Epithelial cell of proximal tubule (primary cell): ENCODE data around the gene NDRG2. TPM values are rescaled to one million over a fixed set of nuclear protein-coding genes. Genes with fewer than 3 reads are reported as not detected.

ENCODE experiments used
- DNase-seq: peaks from one replicate; pipeline ENCODE4 v3.0.0-alpha.2; 2011; ENCODE audit warnings: low read depth
- H3K4me3 ChIP-seq: 2 replicates; pipeline ENCODE4 v1.5.1; 2011; ENCODE audit warnings: low read depth, mild to moderate bottlenecking, low read length
- total RNA-seq: library from RNA; depleted of rRNA; stranded (reverse); fragments of >200 nt; gene quantifications from 2 replicates; pipeline ENCODE4 v1.2.3, GENCODE V29; 2015
- TF ChIP-seq, protein P1 (sequence below): conservative IDR thresholded peaks from 2 replicates; pipeline ENCODE4 v1.5.1; 2012; ENCODE audit warnings: low read depth, mild to moderate bottlenecking, low read length

Gene NDRG2
- total RNA-seq, 1 donor from 2014 or later = 16.0 TPM

DNA sequence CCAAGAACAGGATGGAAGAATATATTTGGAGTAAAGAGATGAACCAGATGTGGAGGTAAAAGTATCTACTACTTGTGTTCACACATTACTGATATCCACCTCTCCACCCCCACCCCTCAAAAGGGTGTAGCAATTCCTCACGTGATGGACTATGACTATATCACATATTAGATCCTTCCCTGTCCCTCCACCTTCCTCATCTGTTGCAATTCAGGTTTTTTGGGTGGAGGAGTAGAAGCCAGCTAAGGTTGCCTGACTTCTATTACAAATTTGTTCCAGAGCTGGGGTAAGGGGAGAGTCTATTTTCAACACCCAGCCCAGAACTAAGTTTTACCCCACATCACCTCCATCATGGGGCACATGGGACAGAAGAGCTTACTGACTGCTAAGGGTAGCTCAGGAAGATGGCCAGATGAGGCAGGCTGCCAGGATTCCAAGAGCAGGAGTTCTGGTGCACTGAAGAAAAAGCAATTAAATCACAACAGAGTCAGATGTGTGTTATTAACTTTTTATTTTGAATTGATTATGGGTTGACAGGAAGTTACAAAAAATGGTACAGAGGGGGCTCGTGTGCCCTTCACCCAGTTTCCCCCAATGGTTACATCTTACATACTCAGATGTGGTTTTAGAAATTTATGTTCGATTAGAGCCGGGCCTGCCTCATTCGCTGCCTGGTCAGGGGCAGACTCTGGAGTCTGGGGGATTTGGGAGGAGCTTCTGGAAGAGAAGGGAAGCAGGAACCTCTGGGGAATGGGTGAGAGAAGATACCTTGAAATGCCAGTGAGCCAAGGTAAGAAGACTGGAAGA, 7.7 kb upstream of the NDRG2 start:
- TF ChIP-seq, protein P1, sequence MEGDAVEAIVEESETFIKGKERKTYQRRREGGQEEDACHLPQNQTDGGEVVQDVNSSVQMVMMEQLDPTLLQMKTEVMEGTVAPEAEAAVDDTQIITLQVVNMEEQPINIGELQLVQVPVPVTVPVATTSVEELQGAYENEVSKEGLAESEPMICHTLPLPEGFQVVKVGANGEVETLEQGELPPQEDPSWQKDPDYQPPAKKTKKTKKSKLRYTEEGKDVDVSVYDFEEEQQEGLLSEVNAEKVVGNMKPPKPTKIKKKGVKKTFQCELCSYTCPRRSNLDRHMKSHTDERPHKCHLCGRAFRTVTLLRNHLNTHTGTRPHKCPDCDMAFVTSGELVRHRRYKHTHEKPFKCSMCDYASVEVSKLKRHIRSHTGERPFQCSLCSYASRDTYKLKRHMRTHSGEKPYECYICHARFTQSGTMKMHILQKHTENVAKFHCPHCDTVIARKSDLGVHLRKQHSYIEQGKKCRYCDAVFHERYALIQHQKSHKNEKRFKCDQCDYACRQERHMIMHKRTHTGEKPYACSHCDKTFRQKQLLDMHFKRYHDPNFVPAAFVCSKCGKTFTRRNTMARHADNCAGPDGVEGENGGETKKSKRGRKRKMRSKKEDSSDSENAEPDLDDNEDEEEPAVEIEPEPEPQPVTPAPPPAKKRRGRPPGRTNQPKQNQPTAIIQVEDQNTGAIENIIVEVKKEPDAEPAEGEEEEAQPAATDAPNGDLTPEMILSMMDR = no peak
- no peak overlapping the region for H3K4me3 ChIP-seq
- DNase-seq = no peak

DNA sequence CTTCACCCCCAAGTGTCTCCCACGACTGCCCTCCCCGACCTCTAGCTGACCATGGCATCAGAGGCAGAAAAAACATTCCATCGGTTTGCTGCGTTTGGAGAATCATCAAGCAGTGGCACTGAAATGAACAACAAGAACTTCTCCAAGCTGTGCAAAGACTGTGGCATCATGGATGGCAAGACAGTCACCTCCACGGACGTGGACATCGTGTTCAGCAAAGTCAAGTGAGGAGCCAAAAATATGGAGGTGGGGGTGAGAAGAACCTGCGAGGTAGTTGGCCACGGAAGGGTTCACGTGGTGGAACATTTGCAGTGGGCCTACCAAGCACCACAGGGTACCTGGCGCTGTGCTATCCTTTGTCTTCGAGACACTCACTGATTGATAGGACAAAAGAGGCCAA, 5.7 kb upstream of the NDRG2 start:
- no peak overlapping the region for H3K4me3 ChIP-seq
- no peak for DNase-seq
- TF ChIP-seq, protein P1 = no peak

DNA sequence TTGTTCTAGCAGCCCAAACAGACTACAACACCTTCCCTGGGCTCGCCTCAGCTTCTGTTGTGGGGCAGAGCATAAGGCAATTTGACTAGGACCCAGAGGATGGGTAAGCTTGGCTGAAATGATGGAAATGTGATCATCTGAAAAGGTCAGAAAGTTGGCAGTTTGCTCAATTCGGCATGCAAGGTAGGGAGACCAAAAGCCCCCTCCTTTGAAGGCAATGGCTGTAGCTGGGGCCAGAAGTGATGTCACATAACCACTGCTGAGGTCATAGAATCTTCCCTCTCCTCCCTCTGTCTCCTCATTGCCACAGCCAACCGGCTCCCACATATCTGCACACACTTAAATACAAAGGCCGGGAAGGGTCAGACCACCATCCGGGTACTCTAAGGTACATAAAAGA, 5.1 kb upstream of the NDRG2 start, which contains the start of gene TPPP2:
TPPP2 (plus strand) TSS at position 301 of the 400 bp plus-strand sequence. CDS start 365 bp downstream, outside the sequence.
- no peak within 1 kb of the TSS for H3K4me3 ChIP-seq

DNA sequence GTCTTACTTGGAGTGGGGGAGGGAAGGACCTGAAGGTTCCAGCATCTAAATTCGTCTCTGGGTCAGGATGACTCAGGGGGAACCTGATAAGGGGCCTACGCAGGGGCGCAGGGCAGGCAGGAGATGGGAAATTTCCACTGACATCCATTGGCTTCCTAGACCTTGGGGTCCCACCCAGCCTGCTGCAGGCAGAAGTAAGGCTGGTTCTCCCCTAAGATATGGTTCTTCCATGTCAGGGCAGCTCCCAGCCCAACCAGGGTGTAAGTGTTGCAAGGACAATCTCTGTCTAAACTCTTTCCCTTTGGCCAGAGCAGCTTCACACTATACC, 2.1 kb upstream of the NDRG2 start:
- H3K4me3 ChIP-seq = no peak overlapping the region
- TF ChIP-seq, protein P1 = no peak
- DNase-seq = no peak

More for the DNA sequence above, 5.1 kb upstream of the NDRG2 start, which contains the start of gene TPPP2:
- DNase-seq = no peak
- TF ChIP-seq, protein P1 = no peak

DNA sequence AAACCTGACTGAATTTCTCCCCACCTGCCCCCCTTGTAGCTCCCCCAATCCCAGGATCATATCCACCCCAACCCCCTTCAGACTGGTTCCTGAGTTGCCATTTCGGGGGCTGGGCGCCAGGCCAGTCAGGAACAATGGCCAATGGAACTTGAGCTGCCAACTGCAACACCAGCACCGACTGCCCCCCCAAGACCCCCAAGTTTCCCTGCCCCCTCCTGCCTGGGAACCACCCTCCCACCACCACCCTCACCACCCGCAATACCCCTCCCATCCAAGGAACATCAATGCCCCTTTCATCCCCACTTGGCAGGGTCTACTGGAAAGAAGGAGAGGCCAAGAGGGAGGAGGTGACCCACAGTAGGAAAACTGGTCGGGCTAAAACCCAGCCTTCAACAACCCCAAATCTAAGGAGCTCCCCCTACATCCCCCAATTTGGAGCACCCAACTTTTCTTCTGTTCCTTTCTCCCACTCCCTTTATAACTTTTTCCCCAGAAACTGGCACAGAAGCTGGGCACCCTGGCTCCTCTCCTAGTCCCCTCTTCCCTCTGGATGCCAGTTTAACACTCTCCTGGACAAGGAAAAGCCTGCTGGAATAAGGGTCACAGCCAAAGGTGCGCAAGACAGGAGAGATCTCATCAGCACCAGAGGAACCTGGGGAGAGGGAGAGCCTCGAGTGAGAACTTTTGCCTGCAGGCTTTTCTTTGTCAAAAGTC, 1.6 kb upstream of the NDRG2 start:
- TF ChIP-seq, protein P1 = no peak

DNA sequence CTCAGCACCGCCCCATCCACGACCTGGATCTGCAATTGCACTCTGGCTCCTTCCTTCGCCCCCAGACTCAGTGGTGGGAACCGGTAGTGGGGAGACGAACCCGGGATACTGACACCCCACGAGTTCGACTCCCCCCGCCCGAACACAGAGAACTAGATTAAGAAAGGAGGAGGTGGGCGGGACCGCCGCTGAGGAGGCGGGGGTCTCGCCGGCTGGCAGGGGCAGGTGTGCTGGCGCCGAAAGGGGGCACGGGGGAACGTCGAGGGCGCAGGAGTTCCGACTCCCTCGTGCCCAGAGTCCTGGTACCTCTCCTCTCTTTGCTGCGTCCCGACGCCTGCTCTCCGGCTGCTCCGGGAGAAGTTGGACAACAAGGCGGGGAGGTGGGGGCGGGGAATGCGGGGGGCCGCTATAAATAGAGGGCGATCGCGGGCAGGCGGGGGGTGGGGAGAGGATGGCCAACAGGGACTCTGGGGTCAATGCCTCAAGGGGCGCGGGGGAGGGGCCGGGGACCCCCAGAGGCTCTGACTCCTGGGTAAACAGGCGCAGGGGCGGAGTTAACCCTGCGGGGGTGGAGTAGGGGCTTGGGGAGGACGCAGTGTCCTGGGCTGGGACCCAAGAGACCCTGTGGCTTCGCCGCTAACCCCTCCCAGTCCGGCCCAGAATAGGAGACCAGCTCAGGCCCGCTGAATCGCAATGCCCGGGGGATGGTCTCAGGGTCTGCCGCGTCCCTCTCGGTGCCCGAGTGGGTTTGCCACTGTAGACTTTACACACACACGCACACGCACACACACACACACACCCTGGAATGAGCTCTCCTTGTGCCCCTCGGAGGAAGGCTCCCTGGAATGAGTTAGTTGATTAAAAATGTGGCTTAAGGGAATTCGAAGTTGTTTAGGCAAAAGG, 761 bp upstream of the NDRG2 start:
- DNase-seq = no peak
- TF ChIP-seq, protein P1 = no peak
- peak overlapping the region; percentile 51 for H3K4me3 ChIP-seq

More for the DNA sequence above, 1.6 kb upstream of the NDRG2 start:
- H3K4me3 ChIP-seq = no peak overlapping the region
- no peak for DNase-seq
